ENCODE results near the gene NOD2. TPM values are rescaled to one million over a fixed set of nuclear protein-coding genes. Genes with fewer than 3 reads are reported as not detected.

Gene NOD2
- total RNA-seq, 1 donor from 2014 or later: not detected

DNA sequence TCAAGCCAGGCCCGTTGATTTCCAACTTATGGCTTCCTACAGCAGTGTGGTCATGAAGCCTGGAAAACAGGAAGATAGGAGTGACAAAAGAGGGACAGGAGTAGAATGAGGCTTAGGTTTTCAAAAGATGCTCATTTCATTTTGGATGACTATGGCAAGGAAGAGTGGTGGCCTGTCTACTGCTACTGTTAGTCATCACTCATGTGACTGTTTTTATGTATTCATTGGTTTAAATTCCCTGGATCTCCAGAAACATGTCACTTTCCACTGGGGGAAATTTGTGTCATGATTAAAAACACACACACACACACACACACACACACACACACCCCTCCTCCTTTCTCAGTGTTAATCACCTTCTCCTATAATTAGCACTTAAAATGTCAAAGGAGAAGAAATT lies 47.3 kb downstream of the NOD2 start:
- no peaks in the 10 kb centered on the region for H3K9me3 Mint-ChIP-seq
- Histone ChIP-seq H3K27ac (no peak overlapping the region), H4K20me1 (ENCODE audit: low read depth) (no peaks in the 10 kb centered on the region), H3K4me3 (no peak overlapping the region), H3K9ac (no peak overlapping the region), H3K4me1 (peaks cover 5% of the 10 kb centered on the region), H3F3A (ENCODE audit: low read depth) (no peaks in the 10 kb centered on the region), H3K27me3 (peaks cover 7% of the 10 kb centered on the region), H3K9me3 (ENCODE audit: low read depth) (no peaks in the 10 kb centered on the region), H3K36me3 (no peaks in the 10 kb centered on the region), H3K79me2 (ENCODE audit: low read depth) (no peaks in the 10 kb centered on the region), H2AFZ (replicated peaks) (peak overlapping the region; percentile 38), H3K4me2 (no peak overlapping the region)
- H3K4me1 Mint-ChIP-seq: peaks cover 16% of the 10 kb centered on the region
- H3K36me3 Mint-ChIP-seq: no peaks in the 10 kb centered on the region
- peaks cover 15% of the 10 kb centered on the region for H3K27me3 Mint-ChIP-seq (ENCODE audit: insufficient read depth, low read depth)
- TF ChIP-seq EZH2phosphoT487 (IDR thresholded peaks at IDR 0.05): no peak
- TF ChIP-seq, protein P1, sequence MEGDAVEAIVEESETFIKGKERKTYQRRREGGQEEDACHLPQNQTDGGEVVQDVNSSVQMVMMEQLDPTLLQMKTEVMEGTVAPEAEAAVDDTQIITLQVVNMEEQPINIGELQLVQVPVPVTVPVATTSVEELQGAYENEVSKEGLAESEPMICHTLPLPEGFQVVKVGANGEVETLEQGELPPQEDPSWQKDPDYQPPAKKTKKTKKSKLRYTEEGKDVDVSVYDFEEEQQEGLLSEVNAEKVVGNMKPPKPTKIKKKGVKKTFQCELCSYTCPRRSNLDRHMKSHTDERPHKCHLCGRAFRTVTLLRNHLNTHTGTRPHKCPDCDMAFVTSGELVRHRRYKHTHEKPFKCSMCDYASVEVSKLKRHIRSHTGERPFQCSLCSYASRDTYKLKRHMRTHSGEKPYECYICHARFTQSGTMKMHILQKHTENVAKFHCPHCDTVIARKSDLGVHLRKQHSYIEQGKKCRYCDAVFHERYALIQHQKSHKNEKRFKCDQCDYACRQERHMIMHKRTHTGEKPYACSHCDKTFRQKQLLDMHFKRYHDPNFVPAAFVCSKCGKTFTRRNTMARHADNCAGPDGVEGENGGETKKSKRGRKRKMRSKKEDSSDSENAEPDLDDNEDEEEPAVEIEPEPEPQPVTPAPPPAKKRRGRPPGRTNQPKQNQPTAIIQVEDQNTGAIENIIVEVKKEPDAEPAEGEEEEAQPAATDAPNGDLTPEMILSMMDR (IDR thresholded peaks at IDR 0.05): no peak
- TF ChIP-seq EZH2 (IDR thresholded peaks at IDR 0.05): no peak
- H3K27ac Mint-ChIP-seq: no peak overlapping the region
- H3K4me3 Mint-ChIP-seq: no peak overlapping the region
- no peak for DNase-seq (ENCODE audit: low spot score)

DNA sequence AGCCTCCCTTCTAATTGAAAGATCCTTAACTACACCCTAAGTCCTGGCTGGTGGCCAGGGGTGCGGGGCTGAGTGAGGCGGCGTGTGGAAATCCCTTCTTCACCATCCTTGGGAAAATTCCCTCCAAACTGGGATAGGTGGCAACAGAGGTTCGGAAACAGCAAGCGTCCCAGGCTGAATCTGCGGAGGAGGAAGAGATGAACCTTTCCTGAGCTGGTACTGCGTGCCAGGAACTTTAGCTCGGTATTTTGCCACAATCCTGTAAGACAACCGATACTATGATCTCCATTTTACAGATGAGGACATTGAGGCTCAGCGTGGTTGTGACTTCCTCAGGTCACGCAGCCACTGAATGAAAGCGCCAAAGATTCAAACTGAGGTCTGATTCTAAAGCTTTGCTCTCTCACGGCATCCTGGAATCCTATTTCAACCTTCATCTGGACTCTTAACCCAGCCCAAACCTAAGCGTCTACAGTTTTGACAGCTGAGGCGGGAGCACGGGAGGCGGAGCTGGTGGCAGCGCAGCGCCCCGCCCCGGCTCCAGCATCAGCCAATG lies 47.9 kb downstream of the NOD2 start:
- H3K9me3 Mint-ChIP-seq: no peaks in the 10 kb centered on the region
- peaks cover 15% of the 10 kb centered on the region for H3K4me1 Mint-ChIP-seq
- H3K4me3 Mint-ChIP-seq: peak overlapping the region; percentile 83
- Histone ChIP-seq H3K9me3 (ENCODE audit: low read depth) (no peaks in the 10 kb centered on the region), H3K4me2 (peak overlapping the region; percentile 70), H3K4me1 (peaks cover 5% of the 10 kb centered on the region), H3K27ac (no peak overlapping the region), H3K79me2 (ENCODE audit: low read depth) (no peaks in the 10 kb centered on the region), H3K9ac (no peak overlapping the region), H4K20me1 (ENCODE audit: low read depth) (no peaks in the 10 kb centered on the region), H3K27me3 (peaks cover 7% of the 10 kb centered on the region), H3K4me3 (peak overlapping the region; percentile 38), H2AFZ (replicated peaks) (peak overlapping the region; percentile 38), H3K36me3 (no peaks in the 10 kb centered on the region), H3F3A (ENCODE audit: low read depth) (no peaks in the 10 kb centered on the region)
- no peak overlapping the region for H3K27ac Mint-ChIP-seq
- H3K36me3 Mint-ChIP-seq: no peaks in the 10 kb centered on the region
- peak; percentile 22 for DNase-seq (ENCODE audit: low spot score)
- TF ChIP-seq, protein P1 (IDR thresholded peaks at IDR 0.05): no peak
- TF ChIP-seq EZH2 (IDR thresholded peaks at IDR 0.05): no peak
- TF ChIP-seq EZH2phosphoT487 (IDR thresholded peaks at IDR 0.05): no peak
- H3K27me3 Mint-ChIP-seq (ENCODE audit: insufficient read depth, low read depth): peaks cover 15% of the 10 kb centered on the region

DNA sequence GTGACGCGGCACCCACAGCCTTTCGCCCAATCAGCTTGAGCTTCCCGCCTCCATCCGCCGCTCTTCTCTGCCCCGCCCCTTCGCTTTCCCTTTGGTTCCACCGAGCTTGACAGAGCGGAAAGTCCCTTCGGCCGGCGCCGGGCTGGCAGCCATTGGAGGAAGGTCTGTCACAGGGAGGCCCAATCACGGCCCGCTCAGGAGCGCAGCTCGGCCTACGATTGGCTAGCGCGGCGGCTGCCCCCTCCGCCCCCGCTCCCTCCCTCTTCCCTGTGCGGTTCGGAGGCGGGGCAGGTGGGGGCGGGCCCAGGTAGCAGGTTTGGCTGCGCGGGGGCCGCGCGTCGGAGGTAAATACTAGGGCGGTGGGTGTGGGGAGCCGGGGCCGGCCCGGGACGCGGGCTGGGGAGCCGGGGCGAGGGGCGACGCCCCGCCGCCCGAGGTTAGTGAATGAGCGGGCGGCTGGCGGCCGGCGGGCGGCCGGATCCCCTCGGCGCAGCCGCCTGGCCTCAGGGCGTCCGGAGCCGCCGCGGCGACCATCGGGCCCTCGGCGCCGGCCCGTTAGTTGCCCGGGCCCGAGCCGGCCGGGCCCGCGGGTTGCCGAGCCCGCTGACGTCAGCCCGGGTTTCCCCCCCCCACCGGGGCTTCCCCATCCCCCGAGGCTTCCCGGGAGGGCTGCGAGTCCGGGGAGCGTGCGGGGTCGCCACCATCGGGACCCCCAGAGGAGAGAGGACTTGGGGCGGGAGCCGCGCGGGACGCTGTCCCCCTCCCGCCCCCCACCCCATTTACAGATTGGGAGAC lies 48.6 kb downstream of the NOD2 start, which contains the start of gene CYLD:
Gene CYLD, plus strand, starts transcription at position 306 of the 795 bp plus-strand sequence. CDS start 7,613 bp downstream, outside the sequence.
- TF ChIP-seq, protein P1 (IDR thresholded peaks at IDR 0.05): no peak
- no peak for TF ChIP-seq EZH2phosphoT487 (IDR thresholded peaks at IDR 0.05)
- peak within 1 kb of the TSS; percentile 88 for H3K4me3 Mint-ChIP-seq
- H3K27ac Mint-ChIP-seq: no peak within 1 kb of the TSS
- Histone ChIP-seq H3K79me2 (ENCODE audit: low read depth) (no peaks in the 10 kb centered on the region), H4K20me1 (ENCODE audit: low read depth) (no peaks in the 10 kb centered on the region), H3F3A (ENCODE audit: low read depth) (no peaks in the 10 kb centered on the region), H3K4me2 (peak within 1 kb of the TSS; percentile 96), H3K27ac (no peak within 1 kb of the TSS), H2AFZ (replicated peaks) (peak within 1 kb of the TSS; percentile 38), H3K4me3 (peak within 1 kb of the TSS; percentile 97), H3K27me3 (peaks cover 7% of the 10 kb centered on the region), H3K9ac (peak within 1 kb of the TSS; percentile 69), H3K36me3 (no peaks in the 10 kb centered on the region), H3K9me3 (ENCODE audit: low read depth) (no peaks in the 10 kb centered on the region), H3K4me1 (peaks cover 5% of the 10 kb centered on the region)
- H3K36me3 Mint-ChIP-seq: no peaks in the 10 kb centered on the region
- H3K4me1 Mint-ChIP-seq: peaks cover 12% of the 10 kb centered on the region
- peaks cover 13% of the 10 kb centered on the region for H3K27me3 Mint-ChIP-seq (ENCODE audit: insufficient read depth, low read depth)
- no peaks in the 10 kb centered on the region for H3K9me3 Mint-ChIP-seq
- peak; percentile 100 for DNase-seq (ENCODE audit: low spot score)

Data from neural progenitor cell (in vitro differentiated cells).